Muscle layer of duodenum (tissue), 2 donors: ENCODE data around the gene PRDM2.

Experiments
- H3K27ac ChIP-seq: one replicate; pipeline ENCODE4 v1.7.0; 2013; ENCODE audit warnings: mild to moderate bottlenecking, low read length
- H3K27me3 ChIP-seq: one replicate; pipeline ENCODE4 v1.7.0; 2013; ENCODE audit warnings: low read depth, mild to moderate bottlenecking, control low read depth, low read length
- H3K36me3 ChIP-seq, 2 donors: one replicate each; pipeline ENCODE4 v1.7.0; 2013; ENCODE audit warnings: low read length in 2 of 2, control low read depth in 1 of 2, mild to moderate bottlenecking in 1 of 2; ENCODE audit not compliant: insufficient read depth in 2 of 2, control insufficient read depth in 1 of 2
- H3K4me1 ChIP-seq, 2 donors: one replicate each; pipeline ENCODE4 v1.7.0; 2013; ENCODE audit warnings: low read length in 2 of 2, mild to moderate bottlenecking in 2 of 2, control low read depth in 1 of 2, moderate library complexity in 1 of 2; ENCODE audit not compliant: insufficient read depth in 2 of 2, control insufficient read depth in 1 of 2
- H3K4me3 ChIP-seq, 2 donors: one replicate each; pipeline ENCODE4 v1.7.0; 2013; ENCODE audit warnings: low read length in 2 of 2, low read depth in 1 of 2, mild to moderate bottlenecking in 1 of 2
- H3K9me3 ChIP-seq, 2 donors: one replicate each; pipeline ENCODE4 v1.7.0; 2013; ENCODE audit warnings: low read length in 2 of 2, control low read depth in 1 of 2, mild to moderate bottlenecking in 1 of 2; ENCODE audit not compliant: control insufficient read depth in 1 of 2
- donor health status: healthy.

PRDM2 gene

GRCh38 chr1:13699936-13700520, at the start of gene PRDM2:
Gene PRDM2 (plus strand): TSS chr1:13700188. CDS start chr1:13715606, 15,418 bp downstream.
- Histone ChIP-seq H3K27me3 (no peaks in the 10 kb centered on the region), H3K4me1 (no peaks in the 10 kb centered on the region), H3K36me3 (no peaks in the 10 kb centered on the region), H3K9me3 (peaks cover 0 to 4% of the 10 kb centered on the region in 2 donors), H3K4me3 (peak within 1 kb of the TSS; percentile 74 to 83), H3K27ac (peak within 1 kb of the TSS; percentile 79)

GRCh38 chr1:13651279-13651678, 48.7 kb upstream of the PRDM2 start:
- H3K9me3 ChIP-seq, result peaks cover 0 to 5% of the 10 kb centered on the region in 2 donors
- no peaks in the 10 kb centered on the region for H3K36me3 ChIP-seq
- H3K27ac ChIP-seq, result no peak overlapping the region
- no peak overlapping the region for H3K4me3 ChIP-seq
- H3K27me3 ChIP-seq, result no peaks in the 10 kb centered on the region
- H3K4me1 ChIP-seq, result no peaks in the 10 kb centered on the region

GRCh38 chr1:13652238-13652637, 47.8 kb upstream of the PRDM2 start:
- Histone ChIP-seq H3K9me3 (peaks cover 0 to 5% of the 10 kb centered on the region in 2 donors), H3K36me3 (no peaks in the 10 kb centered on the region), H3K4me1 (no peaks in the 10 kb centered on the region), H3K27me3 (no peaks in the 10 kb centered on the region), H3K4me3 (no peak overlapping the region), H3K27ac (no peak overlapping the region)

GRCh38 chr1:13661539-13661938, 38.4 kb upstream of the PRDM2 start:
- Histone ChIP-seq H3K27ac (no peak overlapping the region), H3K9me3 (no peaks in the 10 kb centered on the region), H3K27me3 (no peaks in the 10 kb centered on the region), H3K4me1 (no peaks in the 10 kb centered on the region), H3K36me3 (no peaks in the 10 kb centered on the region), H3K4me3 (no peak overlapping the region)

- Histone ChIP-seq H3K4me1 (no peaks in the 10 kb centered on the region), H3K36me3 (no peaks in the 10 kb centered on the region), H3K27me3 (no peaks in the 10 kb centered on the region), H3K9me3 (no peaks in the 10 kb centered on the region), H3K27ac (no peak overlapping the region), H3K4me3 (no peak overlapping the region)
These were observed 37.5 kb upstream of the PRDM2 start for GRCh38 chr1:13662493-13662892.

- H3K27ac ChIP-seq, result no peak overlapping the region
- H3K9me3 ChIP-seq, result no peaks in the 10 kb centered on the region
- H3K4me1 ChIP-seq, result no peaks in the 10 kb centered on the region
- no peaks in the 10 kb centered on the region for H3K27me3 ChIP-seq
- H3K36me3 ChIP-seq, result no peaks in the 10 kb centered on the region
- no peak overlapping the region for H3K4me3 ChIP-seq
These were observed 36.0 kb upstream of the PRDM2 start for GRCh38 chr1:13663969-13664368.

GRCh38 chr1:13664451-13664850, 35.5 kb upstream of the PRDM2 start:
- Histone ChIP-seq H3K4me1 (no peaks in the 10 kb centered on the region), H3K27me3 (no peaks in the 10 kb centered on the region), H3K9me3 (no peaks in the 10 kb centered on the region), H3K27ac (no peak overlapping the region), H3K36me3 (no peaks in the 10 kb centered on the region), H3K4me3 (no peak overlapping the region)

- H3K4me3 ChIP-seq, result no peak overlapping the region
- no peak overlapping the region for H3K27ac ChIP-seq
- no peaks in the 10 kb centered on the region for H3K4me1 ChIP-seq
- no peaks in the 10 kb centered on the region for H3K27me3 ChIP-seq
- no peaks in the 10 kb centered on the region for H3K36me3 ChIP-seq
- no peaks in the 10 kb centered on the region for H3K9me3 ChIP-seq
These were observed 33.7 kb upstream of the PRDM2 start for GRCh38 chr1:13666317-13666716.

GRCh38 chr1:13667691-13668090, 32.3 kb upstream of the PRDM2 start:
- Histone ChIP-seq H3K27me3 (no peaks in the 10 kb centered on the region), H3K36me3 (no peaks in the 10 kb centered on the region), H3K9me3 (no peaks in the 10 kb centered on the region), H3K4me1 (no peaks in the 10 kb centered on the region), H3K27ac (no peak overlapping the region), H3K4me3 (no peak overlapping the region)

GRCh38 chr1:13674377-13674776, 25.6 kb upstream of the PRDM2 start:
- Histone ChIP-seq H3K36me3 (no peaks in the 10 kb centered on the region), H3K27me3 (no peaks in the 10 kb centered on the region), H3K27ac (no peak overlapping the region), H3K4me1 (no peaks in the 10 kb centered on the region), H3K4me3 (no peak overlapping the region), H3K9me3 (no peaks in the 10 kb centered on the region)

GRCh38 chr1:13675151-13675651, 24.8 kb upstream of the PRDM2 start:
- H3K9me3 ChIP-seq, result no peaks in the 10 kb centered on the region
- H3K27me3 ChIP-seq, result no peaks in the 10 kb centered on the region

GRCh38 chr1:13677896-13678295, 22.1 kb upstream of the PRDM2 start:
- Histone ChIP-seq H3K36me3 (no peaks in the 10 kb centered on the region), H3K27ac (no peak overlapping the region), H3K4me3 (no peak overlapping the region), H3K4me1 (no peaks in the 10 kb centered on the region), H3K9me3 (no peaks in the 10 kb centered on the region), H3K27me3 (no peaks in the 10 kb centered on the region)

More at GRCh38 chr1:13675151-13675651, 24.8 kb upstream of the PRDM2 start:
- no peaks in the 10 kb centered on the region for H3K4me1 ChIP-seq
- no peaks in the 10 kb centered on the region for H3K36me3 ChIP-seq
- H3K27ac ChIP-seq, result no peak overlapping the region
- no peak overlapping the region for H3K4me3 ChIP-seq
